ENCODE measurements around the gene MYO1E. TPM values are rescaled to one million over a fixed set of nuclear protein-coding genes. Genes with fewer than 3 reads are reported as not detected.

Gene MYO1E
- total and polyA plus RNA-seq, 2 of the 8 experiments (the other 6 are each of a cell fraction or from before 2014, with no cell fraction given) = 19.6 to 142 TPM

- Histone ChIP-seq H3K23ac (ENCODE audit: insufficient read length) (no peak overlapping the region), H2BK12ac (ENCODE audit: low read depth, low read length) (no peak overlapping the region), H3K9me3 (ENCODE audit: insufficient read depth in 2 of 2, low read depth in 1 of 2, low read length in 1 of 2) (no peaks in the 10 kb centered on the region), H2BK120ac (replicated peaks; ENCODE audit: low read depth, low read length) (no peak overlapping the region), H4K20me1 (replicated peaks in 1 of 2; ENCODE audit: control insufficient read depth in 1 of 2, insufficient read depth in 2 of 2, low read length in 2 of 2) (peaks cover 6 to 7% of the 10 kb centered on the region in 2 experiments), H3K79me1 (ENCODE audit: low read depth, low read length) (peaks cover 10% of the 10 kb centered on the region; the same call in 1 of the 2 replicates), H3K27me3 (replicated peaks in 1 of 4; ENCODE audit: control insufficient read depth in 3 of 4, extremely low read depth in 1 of 4, insufficient read depth in 3 of 4, low read length in 3 of 4) (no peaks in the 10 kb centered on the region), H2BK20ac (ENCODE audit: low read length) (no peak overlapping the region), H3K79me2 (ENCODE audit: control insufficient read depth in 1 of 2, insufficient read depth in 2 of 2, low read length in 2 of 2) (peaks cover 0 to 63% of the 10 kb centered on the region in 2 experiments; a peak in 3 of 4 replicates), H3K4me1 (replicated peaks in 1 of 4; ENCODE audit: control insufficient read depth in 3 of 4, insufficient read depth in 4 of 4, low read length in 3 of 4) (peaks cover 2 to 9% (median 3%) of the 10 kb centered on the region in 4 experiments; a peak in 4 of 7 replicates), H2BK5ac (ENCODE audit: low read depth, low read length) (no peak overlapping the region), H2BK15ac (ENCODE audit: low read length) (no peak overlapping the region), H3K36me3 (ENCODE audit: control insufficient read depth in 2 of 4, insufficient read depth in 4 of 4, low read length in 3 of 4) (no peaks in the 10 kb centered on the region), H2AFZ (ENCODE audit: low read length) (no peak overlapping the region), H4K8ac (ENCODE audit: extremely low read depth, insufficient read depth, low read length) (no peak overlapping the region), H2AK5ac (ENCODE audit: low read depth, low read length) (no peak overlapping the region), H3K18ac (ENCODE audit: extremely low read depth, low read length) (no peak overlapping the region), H3K23me2 (ENCODE audit: low read depth, low read length) (no peaks in the 10 kb centered on the region), H3K4ac (replicated peaks; ENCODE audit: insufficient read length, low read depth, low read length) (no peak overlapping the region), H3K9ac (replicated peaks in 1 of 4; ENCODE audit: extremely low read depth in 1 of 4, low read depth in 3 of 4, low read length in 3 of 4) (no peak overlapping the region), H4K5ac (ENCODE audit: insufficient read length, low read depth, low read length) (no peak overlapping the region), H4K91ac (replicated peaks; ENCODE audit: insufficient read length, low read length) (no peak overlapping the region), H3K14ac (ENCODE audit: insufficient read length) (no peak overlapping the region), H3K27ac (ENCODE audit: low read depth, low read length) (no peak overlapping the region), H3K56ac (replicated peaks; ENCODE audit: insufficient read length, low read depth, low read length) (no peak overlapping the region), H3K4me2 (ENCODE audit: insufficient read depth in 1 of 2, low read depth in 2 of 2, low read length in 2 of 2) (no peak overlapping the region), H3K4me3 (ENCODE audit: extremely low read depth in 1 of 4, insufficient read depth in 2 of 4, low read depth in 3 of 4, low read length in 4 of 4) (no peak overlapping the region)
- ChIA-PET POLR2A (ENCODE audit: partially characterized antibody) (interaction anchor here (1.8 kb wide), 1 partner anchor 10 kb away, joined by 4 read pairs; no protein-coding TSS in a partner anchor), CTCF (ENCODE audit: partially characterized antibody) (interaction anchor here (0.8 kb wide), 1 partner anchor 228 kb away, joined by 4 read pairs; no protein-coding TSS in a partner anchor)
- TF ChIP-seq CREB1 (IDR thresholded peaks at IDR 0.05) (no peak), RBBP5 (IDR thresholded peaks at IDR 0.05; ENCODE audit: borderline replicate concordance, low read depth, low read length) (no peak), CTCF (IDR thresholded peaks at IDR 0.05; ENCODE audit: control extremely low read depth in 1 of 3, insufficient read depth in 1 of 3, low read depth in 1 of 3, low read length in 3 of 3) (no peak), SIRT6 (IDR thresholded peaks at IDR 0.05; ENCODE audit: low read length) (no peak), POLR2A (IDR thresholded peaks at IDR 0.05; ENCODE audit: control extremely low read depth in 1 of 2, low read depth in 2 of 2, low read length in 2 of 2) (no peak), RAD21 (IDR thresholded peaks at IDR 0.05 in 1 of 2, conservative IDR thresholded peaks at IDR 0.05 in 1 of 2; ENCODE audit: low read depth in 2 of 2, low read length in 2 of 2) (no peak), MAFK (IDR thresholded peaks at IDR 0.05; ENCODE audit: low read depth, low read length) (no peak), RNF2 (IDR thresholded peaks at IDR 0.05; ENCODE audit: borderline replicate concordance, low read depth, low read length, missing control alignments, poor library complexity, severe bottlenecking) (no peak), FOSL1 (IDR thresholded peaks at IDR 0.05; ENCODE audit: insufficient read depth, low read depth, low read length) (no peak)
- DNase-seq (ENCODE audit: low read depth in 1 of 2, low spot score in 2 of 2) = no peak
- 89% methylated on average over 6 of the region's 6 CpGs; no CpG with 5 or more reads in 1 of the 2 experiments for WGBS, 2 experiments (ENCODE audit: extremely low coverage in 1 of 2, insufficient coverage in 1 of 2, insufficient read length in 1 of 2, insufficient replicate concordance in 2 of 2, low coverage in 1 of 2, low lambda C conversion rate in 2 of 2, missing lambda C conversion rate in 1 of 2)
- no peak for FAIRE-seq
Measured at GRCh38 chr15:59300618-59301139, 72.0 kb downstream of the MYO1E start.
